ENCODE measurements around the gene LPAR3.

LPAR3 gene

GRCh38 chr1:84773195-84773594, 119.8 kb downstream of the LPAR3 start:
- DNase-seq: no peak

- DNase-seq: peak; percentile 12 to 31 (median 20)
These were observed 120.5 kb downstream of the LPAR3 start for GRCh38 chr1:84772428-84772943.

- DNase-seq: no peak
These were observed 121.1 kb downstream of the LPAR3 start for GRCh38 chr1:84771895-84772294.

- no peak for DNase-seq
These were observed 122.5 kb downstream of the LPAR3 start for GRCh38 chr1:84770481-84770880.

GRCh38 chr1:84769636-84770035, 123.4 kb downstream of the LPAR3 start:
- DNase-seq: no peak

GRCh38 chr1:84768634-84769033, 124.4 kb downstream of the LPAR3 start:
- no peak for DNase-seq

- DNase-seq: no peak
These were observed 128.9 kb downstream of the LPAR3 start for GRCh38 chr1:84763912-84764680.

- DNase-seq: no peak
These were observed 130.3 kb downstream of the LPAR3 start for GRCh38 chr1:84762664-84763063.
